Progenitor cell of endocrine pancreas (in vitro differentiated cells): ENCODE results near the gene LAMA3. TPM values are rescaled to one million over a fixed set of nuclear protein-coding genes. Genes with fewer than 3 reads are reported as not detected.

Source experiments
- DNase-seq: peaks from one replicate; pipeline ENCODE4 v3.0.0; 2021; ENCODE audit warnings: low spot score; ENCODE audit not compliant: unreplicated experiment
- H3K27ac Mint-ChIP-seq: 2 replicates; pipeline ENCODE4 v1.8.0; 2021; ENCODE audit warnings: mild to moderate bottlenecking, moderate library complexity, mixed read lengths
- H3K27me3 Mint-ChIP-seq: 2 replicates; pipeline ENCODE4 v1.8.0; 2021; ENCODE audit warnings: mixed read lengths
- H3K36me3 Mint-ChIP-seq: 2 replicates; pipeline ENCODE4 v1.8.0; 2022; ENCODE audit warnings: mixed read lengths; ENCODE audit not compliant: insufficient read depth
- H3K4me1 Mint-ChIP-seq: 2 replicates; pipeline ENCODE4 v1.8.0; 2021; ENCODE audit warnings: low read depth, mixed read lengths
- H3K4me3 Mint-ChIP-seq: 2 replicates; pipeline ENCODE4 v1.8.0; 2021; ENCODE audit warnings: low read depth, mild to moderate bottlenecking, moderate library complexity, mixed read lengths
- H3K9me3 Mint-ChIP-seq: 2 replicates; pipeline ENCODE4 v1.8.0; 2021; ENCODE audit warnings: low read depth, mixed read lengths
- CTCF ChIP-seq: fragments of 200-600 bp; sonication (generic); IDR thresholded peaks from one replicate; pipeline ENCODE4 v1.5.0; 2021; ENCODE audit warnings: antibody characterized with exemption, mild to moderate bottlenecking; ENCODE audit not compliant: unreplicated experiment
- total RNA-seq: library from RNA; stranded (reverse); gene quantifications from 2 replicates; pipeline ENCODE4 v1.2.1, GENCODE V29; 2021

LAMA3 gene
- total RNA-seq, 1 donor from 2014 or later, result 0.84 TPM

DNA sequence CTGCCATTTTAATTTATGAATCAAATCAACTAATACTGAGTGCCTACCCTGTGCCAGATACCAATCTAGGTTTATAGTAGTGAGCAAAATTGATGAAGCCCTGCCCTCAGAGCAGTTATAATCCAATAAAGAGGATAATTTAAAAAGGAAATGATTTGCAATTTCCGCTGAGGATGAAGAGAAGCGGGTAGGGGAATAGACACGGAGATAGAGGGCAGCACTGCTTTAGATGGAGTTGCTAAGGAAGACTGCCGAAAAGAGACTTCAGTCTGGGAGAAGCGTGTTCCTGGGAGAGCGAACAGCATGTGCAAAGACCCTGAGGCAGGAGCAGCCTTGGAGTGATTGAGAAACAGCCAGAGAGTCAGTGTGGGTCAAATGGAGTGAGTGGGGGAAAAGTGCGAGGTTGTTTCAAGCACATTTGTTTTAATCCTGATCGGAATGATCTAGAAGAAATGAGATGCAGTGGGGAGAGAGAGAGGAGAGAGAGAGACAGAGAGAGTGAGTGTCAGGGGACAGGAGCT lies 12.4 kb downstream of the LAMA3 start:
- H3K9me3 Mint-ChIP-seq, result no peaks in the 10 kb centered on the region
- no peaks in the 10 kb centered on the region for H3K36me3 Mint-ChIP-seq
- H3K4me1 Mint-ChIP-seq, result no peaks in the 10 kb centered on the region
- H3K27me3 Mint-ChIP-seq, result peaks cover 30% of the 10 kb centered on the region
- no peak for TF ChIP-seq CTCF
- no peak for DNase-seq
- H3K27ac Mint-ChIP-seq, result no peak overlapping the region
- H3K4me3 Mint-ChIP-seq, result no peak overlapping the region

DNA sequence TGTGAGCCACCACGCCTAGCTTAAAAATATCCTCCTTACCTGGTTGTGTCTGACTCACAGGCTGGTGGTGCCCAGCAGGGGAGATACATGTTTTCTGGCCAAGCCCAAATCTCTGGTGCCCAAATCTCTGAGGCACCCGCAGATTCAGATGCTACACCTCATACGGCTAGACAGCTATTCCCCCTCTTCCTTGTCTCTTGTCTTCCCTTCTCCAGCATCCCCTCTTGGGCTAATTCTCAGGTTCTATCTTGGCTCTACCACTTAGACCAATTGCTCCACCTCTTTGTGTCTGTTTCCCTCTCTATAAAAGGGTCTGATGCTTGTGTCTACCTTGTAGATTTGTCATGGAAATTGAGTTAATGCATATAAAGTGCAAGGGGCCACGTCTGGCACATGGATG lies 13.4 kb downstream of the LAMA3 start:
- no peak overlapping the region for H3K4me3 Mint-ChIP-seq
- no peak for TF ChIP-seq CTCF
- H3K4me1 Mint-ChIP-seq, result no peaks in the 10 kb centered on the region
- H3K27me3 Mint-ChIP-seq, result peaks cover 25% of the 10 kb centered on the region
- no peak for DNase-seq
- H3K9me3 Mint-ChIP-seq, result peaks cover 4% of the 10 kb centered on the region
- no peak overlapping the region for H3K27ac Mint-ChIP-seq
- no peaks in the 10 kb centered on the region for H3K36me3 Mint-ChIP-seq

- peaks cover 25% of the 10 kb centered on the region for H3K27me3 Mint-ChIP-seq
- no peak overlapping the region for H3K4me3 Mint-ChIP-seq
- H3K27ac Mint-ChIP-seq, result no peak overlapping the region
- no peaks in the 10 kb centered on the region for H3K36me3 Mint-ChIP-seq
- H3K4me1 Mint-ChIP-seq, result no peaks in the 10 kb centered on the region
- peak; percentile 60 for TF ChIP-seq CTCF
- no peak for DNase-seq
- H3K9me3 Mint-ChIP-seq, result peaks cover 4% of the 10 kb centered on the region
Measured at GRCh38 chr18:23703057-23703986, 14.1 kb downstream of the LAMA3 start.

- DNase-seq, result no peak
Measured at GRCh38 chr18:23703987-23704384, 14.7 kb downstream of the LAMA3 start.

More at GRCh38 chr18:23703987-23704384, 14.7 kb downstream of the LAMA3 start:
- Mint-ChIP-seq H3K27me3 (peaks cover 22% of the 10 kb centered on the region), H3K4me1 (no peaks in the 10 kb centered on the region), H3K27ac (no peak overlapping the region), H3K9me3 (peaks cover 4% of the 10 kb centered on the region), H3K36me3 (no peaks in the 10 kb centered on the region), H3K4me3 (no peak overlapping the region)
- no peak for TF ChIP-seq CTCF
